K562 (cell line): ENCODE results near the gene SNX9. TPM values are rescaled to one million over a fixed set of nuclear protein-coding genes. Genes with fewer than 3 reads are reported as not detected.

Source experiments
- ATAC-seq: fragments of 200-7000 bp; cut with Tn5 transposase; 3 replicates; pipeline ENCODE4 v1.9.1; 2020; ENCODE audit warnings: moderate library complexity
- BruUV-seq: library from RNA; stranded (reverse); fragments of 400-500 nt; replicated peaks from 2 replicates; lab custom pipeline; 2021; lab: Mats Ljungman, UMichigan
- CTCF ChIA-PET: fragments of 300-600 bp; formaldehyde crosslinking; extraction: SDS; loops from one replicate; lab custom pipeline; 2021; ENCODE audit warnings: low intra/inter-chr PET ratio; lab: Yijun Ruan, JAX
- POLR2A ChIA-PET: fragments of 300-600, 350-650 bp; sonication (Branson Sonifier 250); formaldehyde crosslinking; extraction: SDS; loops from one replicate; lab custom pipeline; 2021; ENCODE audit warnings: antibody characterized with exemption, inconsistent platforms; lab: Yijun Ruan, JAX
- DNase-seq, 4 experiments: peaks; one replicate each; pipeline versions ENCODE4 v3.0.0 to v3.0.0-alpha.2; 2011 to 2018; ENCODE audit warnings: low spot score in 3 of 4, mixed read lengths in 3 of 4; ENCODE audit errors: extremely low read depth in 1 of 4
- FAIRE-seq: peaks from 2 replicates; lab custom pipeline; 2011; peaks lifted over from hg19 to GRCh38; lab: Jason Lieb, UNC
- H2AFZ ChIP-seq: 2 replicates; pipeline ENCODE4 v1.6.0; 2011; ENCODE audit warnings: low read depth, low read length, control low read depth, inconsistent platforms
- H3K27ac ChIP-seq: fragments of 200-600 bp; 3 replicates; pipeline ENCODE4 v1.8.0; 2011; ENCODE audit warnings: low read depth, mild to moderate bottlenecking, control low read depth, inconsistent platforms, low read length, moderate library complexity, mixed read lengths; ENCODE audit errors: extremely low read depth
- H3K27me3 ChIP-seq, 2 experiments: fragments of 300-600 bp in 1 of 2; 2 replicates in 1 of 2; 3 replicates in 1 of 2; pipeline versions ENCODE4 v1.6.0 to v1.8.0; 2011; ENCODE audit warnings: inconsistent platforms in 2 of 2, low read length in 2 of 2, mild to moderate bottlenecking in 1 of 2, mixed read lengths in 1 of 2, moderate library complexity in 1 of 2; ENCODE audit not compliant: control insufficient read depth in 2 of 2, insufficient read depth in 2 of 2
- H3K36me3 ChIP-seq: fragments of 300-600 bp; 3 replicates; pipeline ENCODE4 v1.8.0; 2011; ENCODE audit warnings: mild to moderate bottlenecking, low read length, inconsistent platforms; ENCODE audit not compliant: control insufficient read depth, insufficient read depth
- H3K4me1 ChIP-seq, 2 experiments: fragments of 200-600 bp in 1 of 2; replicated peaks in 1 of 2; 2 replicates in 1 of 2; 3 replicates in 1 of 2; pipeline versions ENCODE4 v1.5.1 to v1.8.0; 2011; ENCODE audit warnings: inconsistent platforms in 2 of 2, low read length in 2 of 2, mild to moderate bottlenecking in 1 of 2, mixed read lengths in 1 of 2, moderate library complexity in 1 of 2; ENCODE audit not compliant: control insufficient read depth in 2 of 2, insufficient read depth in 2 of 2
- H3K4me2 ChIP-seq: 2 replicates; pipeline ENCODE4 v1.6.1; 2011; ENCODE audit warnings: low read length, control low read depth, inconsistent platforms, mixed read lengths; ENCODE audit not compliant: insufficient read depth
- H3K4me3 ChIP-seq: fragments of 200-600 bp; sonication (generic), shearing (Covaris generic); 2 replicates; pipeline ENCODE4 v1.5.1; 2016; ENCODE audit warnings: control low read depth, inconsistent platforms
- H3K79me2 ChIP-seq: fragments of 200-600 bp; 3 replicates; pipeline ENCODE4 v1.8.0; 2011; ENCODE audit warnings: low read length, inconsistent platforms; ENCODE audit not compliant: control insufficient read depth, insufficient read depth
- H3K9ac ChIP-seq, 2 experiments: 2 replicates each; pipeline versions ENCODE4 v1.6.0 to v1.6.1; 2011; ENCODE audit warnings: low read depth in 2 of 2, low read length in 2 of 2, control low read depth in 1 of 2, inconsistent platforms in 1 of 2, mild to moderate bottlenecking in 1 of 2, mixed read lengths in 1 of 2; ENCODE audit not compliant: insufficient read depth in 1 of 2
- H3K9me1 ChIP-seq: one replicate; pipeline ENCODE4 v1.6.0; 2011; ENCODE audit warnings: inconsistent platforms, mild to moderate bottlenecking, low read length, moderate library complexity; ENCODE audit not compliant: control insufficient read depth, insufficient read depth
- H3K9me3 ChIP-seq: replicated peaks from 2 replicates; pipeline ENCODE4 v1.5.1; 2011; ENCODE audit warnings: low read depth, low read length, inconsistent platforms; ENCODE audit not compliant: control insufficient read depth, insufficient read depth
- H4K20me1 ChIP-seq: replicated peaks from 2 replicates; pipeline ENCODE4 v1.6.1; 2011; ENCODE audit warnings: low read length, inconsistent platforms, mixed read lengths; ENCODE audit not compliant: control insufficient read depth, insufficient read depth
- ATF2 ChIP-seq: sonication (generic); formaldehyde crosslinking; IDR thresholded peaks from 2 replicates; pipeline ENCODE4 v1.8.1; 2022; ENCODE audit warnings: missing genetic modification reagents
- CBX5 ChIP-seq: IDR thresholded peaks from 2 replicates; pipeline ENCODE4 v1.6.1; 2014; ENCODE audit warnings: low read depth, borderline replicate concordance
- CREM ChIP-seq: IDR thresholded peaks from 2 replicates; pipeline ENCODE4 v1.6.1; 2014; ENCODE audit warnings: antibody characterized with exemption, low read depth
- CTCF ChIP-seq, 3 experiments: IDR thresholded peaks in 2 of 3; conservative IDR thresholded peaks in 1 of 3; 2 replicates each; pipeline ENCODE4 v1.5.1; 2011 to 2012; ENCODE audit warnings: low read length in 3 of 3, mild to moderate bottlenecking in 3 of 3, control low read depth in 2 of 3, improper control_type of control experiment in 1 of 3, inconsistent platforms in 1 of 3, low read depth in 1 of 3, mixed read lengths in 1 of 3, moderate library complexity in 1 of 3; ENCODE audit not compliant: insufficient read depth in 2 of 3
- ELF4 ChIP-seq: fragments of 450-650 bp; formaldehyde crosslinking; IDR thresholded peaks from 2 replicates; pipeline ENCODE4 v1.4.0; 2022; ENCODE audit warnings: missing genetic modification characterization
- EP300 ChIP-seq: IDR thresholded peaks from 2 replicates; pipeline ENCODE4 v1.6.1; 2012; ENCODE audit warnings: low read length, improper control_type of control experiment
- FOXJ3 ChIP-seq: sonication (generic); formaldehyde crosslinking; IDR thresholded peaks from 2 replicates; pipeline ENCODE4 v1.4.0; 2020; ENCODE audit warnings: mild to moderate bottlenecking, missing genetic modification reagents
- HEY1 ChIP-seq: fragments of 250-450 bp; sonication (Bioruptor Pico); IDR thresholded peaks from 2 replicates; pipeline ENCODE4 v1.5.0; 2020; ENCODE audit warnings: mild to moderate bottlenecking, moderate library complexity, borderline replicate concordance
- MED1 ChIP-seq: sonication (generic); formaldehyde crosslinking; IDR thresholded peaks from 2 replicates; pipeline ENCODE4 v1.8.1; 2023; ENCODE audit warnings: missing genetic modification reagents, borderline replicate concordance
- NRF1 ChIP-seq, 2 experiments: fragments of 450-650 bp; IDR thresholded peaks in 1 of 2; conservative IDR thresholded peaks in 1 of 2; 2 replicates each; pipeline ENCODE4 v1.6.1; 2014; ENCODE audit warnings: mild to moderate bottlenecking in 2 of 2
- RBM39 ChIP-seq: fragments of 200-400 bp; formaldehyde crosslinking; optimal IDR thresholded peaks from 2 replicates; pipeline ENCODE3; 2018; ENCODE audit warnings: low read depth, low read length
- RNF219 ChIP-seq: fragments of 250-450 bp; sonication (Bioruptor Pico); IDR thresholded peaks from 2 replicates; pipeline ENCODE4 v1.5.0; 2022; ENCODE audit warnings: mild to moderate bottlenecking
- SMARCE1 ChIP-seq: fragments of 450-650 bp; IDR thresholded peaks from 2 replicates; pipeline ENCODE4 v1.7.1; 2016; ENCODE audit warnings: mild to moderate bottlenecking
- ZNF717 ChIP-seq: fragments of 250-450 bp; sonication (Bioruptor Pico); IDR thresholded peaks from 2 replicates; pipeline ENCODE4 v1.5.0; 2021
- ZNF764 ChIP-seq: fragments of 250-450 bp; sonication (Bioruptor Pico); IDR thresholded peaks from 2 replicates; pipeline ENCODE4 v1.4.0; 2020; ENCODE audit warnings: low read depth, mild to moderate bottlenecking, moderate library complexity
- WGBS: fragments of 100-300 bp; shearing (Covaris generic); methylation state at CpG from one replicate; pipeline ENCODE4 v1.1.6; 2016; ENCODE audit warnings: low coverage, mixed read lengths; ENCODE audit not compliant: insufficient coverage; ENCODE audit errors: missing lambda C conversion rate; 5-methylcytosine and 5-hydroxymethylcytosine counted together
- in situ Hi-C: fragments of 300-500 bp; cut with MboI; formaldehyde crosslinking; loops from 4 replicates; pipeline ENCODE4 v1.15.0; 2018; ENCODE audit warnings: inconsistent platforms, mixed read lengths
- intact Hi-C: fragments of 100-400 bp; cut with micrococcal nuclease; formaldehyde crosslinking; loops from 2 replicates; pipeline ENCODE4 v1.14.2; 2022
- polyA plus RNA-seq, 8 experiments: library from polyadenylated mRNA; depleted of rRNA in 4 of 8; stranded (reverse) in 5 of 8; unstranded in 3 of 8; fragments of >200 nt; fragmentation: Nextera tagmentation in 2 of 8; fragmentation: Illumina TruSeq in 1 of 8; extraction: Ambion mirVana in 2 of 8; extraction: Trizol in 1 of 8; gene quantifications; 2 replicates each; pipeline versions ENCODE4 v1.2.1 to v1.2.3, GENCODE V29; 2011 to 2014; ENCODE audit warnings: inconsistent platforms in 1 of 8, missing spikeins in 1 of 8
- total RNA-seq, 7 experiments: library from RNA; depleted of rRNA in 6 of 7; stranded (reverse); fragments of >200 nt in 6 of 7; fragmentation: Illumina TruSeq in 2 of 7; extraction: Trizol in 2 of 7; gene quantifications; 2 replicates each; pipeline versions ENCODE4 v1.2.1 to v1.2.3, GENCODE V29; 2011 to 2021; ENCODE audit warnings: low replicate concordance in 1 of 7

Gene SNX9
- total and polyA plus RNA-seq, 9 of the 15 experiments (the other 6 are each of a cell fraction or from before 2014, with no cell fraction given), result 6.0 to 81.7 (median 57.1) TPM

GRCh38 chr6:157956171-157956730 is 133.2 kb downstream of the SNX9 start:
- peaks cover 9% of the 10 kb centered on the region; the same call in 1 of the 2 replicates for H3K9me3 ChIP-seq
- no peak overlapping the region for H3K27ac ChIP-seq
- no peak for FAIRE-seq
- CTCF ChIA-PET, result no interaction called here
- H3K9ac ChIP-seq, result no peak overlapping the region
- in situ Hi-C loops, result no loop called here
- no peaks in the 10 kb centered on the region for H3K79me2 ChIP-seq
- intact Hi-C loops, result no loop called here
- H3K27me3 ChIP-seq, result peaks cover 9 to 24% of the 10 kb centered on the region in 2 experiments; a peak in 3 of 5 replicates
- WGBS, result 40% methylated on average over 12 of the region's 12 CpGs
- POLR2A ChIA-PET, result interaction anchor here (0.6 to 1.2 kb wide), 2 partner anchors 9 to 13 kb away, joined by 4 to 5 read pairs; no protein-coding TSS in a partner anchor
- no peaks in the 10 kb centered on the region for H3K9me1 ChIP-seq
- no TSS peak for BruUV-seq
- TF ChIP-seq MED1 (CRISPR knock-in tag) (no peak), EP300 (no peak), HEY1 (CRISPR knock-in tag) (no peak), SMARCE1 (no peak), RBM39 (no peak), ATF2 (CRISPR knock-in tag) (no peak), CREM (no peak), ZNF717 (CRISPR knock-in tag) (no peak), ZNF764 (CRISPR knock-in tag) (no peak), CBX5 (no peak), RNF219 (CRISPR knock-in tag) (no peak), CTCF (IDR thresholded peaks at IDR 0.05 in 2 of 3, conservative IDR thresholded peaks at IDR 0.05 in 1 of 3; ENCODE audit: insufficient read depth in 2 of 3, low read depth in 1 of 3, low read length in 3 of 3) (no peak), ELF4 (no peak), FOXJ3 (CRISPR knock-in tag) (no peak), NRF1 (conservative IDR thresholded peaks at IDR 0.05 in 1 of 2, IDR thresholded peaks at IDR 0.05 in 1 of 2) (no peak)
- TF ChIP-seq, all 486 proteins: peak for 0
- Histone ChIP-seq H3K36me3 (no peaks in the 10 kb centered on the region), H4K20me1 (no peaks in the 10 kb centered on the region; the same call in 1 of the 2 replicates), H3K4me1 (peaks cover 6 to 13% of the 10 kb centered on the region in 2 experiments; a peak in 4 of 5 replicates), H2AFZ (no peak overlapping the region), H3K4me2 (no peak overlapping the region), H3K4me3 (no peak overlapping the region)
- ATAC-seq (no peak), DNase-seq (no peak)
